Smooth muscle cell (in vitro differentiated cells): ENCODE results near the gene PIK3R2. TPM values are rescaled to one million over a fixed set of nuclear protein-coding genes. Genes with fewer than 3 reads are reported as not detected.

ENCODE experiments used
- DNase-seq: peaks from one replicate; lab custom pipeline; 2025; ENCODE audit not compliant: unreplicated experiment; lab: John Stamatoyannopoulos, UW
- H2AFZ ChIP-seq: fragments of 200-600 bp; sonication (generic); 2 replicates; pipeline ENCODE4 v1.6.0; 2016; ENCODE audit warnings: antibody characterized with exemption, low read depth, mild to moderate bottlenecking
- H3F3A ChIP-seq: fragments of 200-600 bp; sonication (generic); 2 replicates; pipeline ENCODE4 v1.6.0; 2017; ENCODE audit warnings: antibody characterized with exemption, low read depth
- H3K27ac ChIP-seq: fragments of 200-600 bp; sonication (generic); 2 replicates; pipeline ENCODE4 v1.5.1; 2016; ENCODE audit warnings: low read depth, mild to moderate bottlenecking
- H3K27me3 ChIP-seq: fragments of 200-600 bp; sonication (generic); 2 replicates; pipeline ENCODE4 v1.6.1; 2016; ENCODE audit warnings: low read depth, mild to moderate bottlenecking
- H3K36me3 ChIP-seq: fragments of 200-600 bp; sonication (generic); 2 replicates; pipeline ENCODE4 v1.5.1; 2016; ENCODE audit warnings: low read depth
- H3K4me1 ChIP-seq: fragments of 200-600 bp; sonication (generic); 2 replicates; pipeline ENCODE4 v1.5.1; 2016; ENCODE audit warnings: low read depth
- H3K4me2 ChIP-seq: fragments of 200-600 bp; sonication (generic); 2 replicates; pipeline ENCODE4 v1.6.0; 2016; ENCODE audit warnings: mild to moderate bottlenecking
- H3K4me3 ChIP-seq: fragments of 200-600 bp; sonication (generic); 2 replicates; pipeline ENCODE4 v1.5.1; 2016; ENCODE audit warnings: mild to moderate bottlenecking
- H3K79me2 ChIP-seq: fragments of 200-600 bp; sonication (generic); 2 replicates; pipeline ENCODE4 v1.6.0; 2016; ENCODE audit warnings: low read depth, mild to moderate bottlenecking
- H3K9ac ChIP-seq: fragments of 200-600 bp; sonication (generic); 2 replicates; pipeline ENCODE4 v1.6.0; 2016; ENCODE audit warnings: low read depth
- H3K9me3 ChIP-seq: fragments of 200-600 bp; sonication (generic); replicated peaks from 2 replicates; pipeline ENCODE4 v1.5.1; 2016; ENCODE audit warnings: low read depth
- H4K20me1 ChIP-seq: fragments of 200-600 bp; sonication (generic); 2 replicates; pipeline ENCODE4 v1.6.0; 2016; ENCODE audit warnings: low read depth
- CTCF ChIP-seq: fragments of 200-600 bp; sonication (generic); IDR thresholded peaks from 2 replicates; pipeline ENCODE4 v1.5.1; 2017; ENCODE audit warnings: borderline replicate concordance, mild to moderate bottlenecking, antibody characterized with exemption; ENCODE audit not compliant: insufficient read depth, poor library complexity, severe bottlenecking
- WGBS: methylation state at CpG from one replicate; pipeline ENCODE4 v1.1.7; 2016; ENCODE audit warnings: low lambda C conversion rate; 5-methylcytosine and 5-hydroxymethylcytosine counted together
- polyA plus RNA-seq: library from polyadenylated mRNA; unstranded; fragments of >200 nt; fragmentation: Nextera tagmentation; extraction: Ambion mirVana; gene quantifications from 2 replicates; pipeline ENCODE4 v1.2.1, GENCODE V29; 2016
- total RNA-seq: library from RNA; depleted of rRNA; stranded (reverse); fragments of >200 nt; gene quantifications from 2 replicates; pipeline ENCODE4 v1.2.3, GENCODE V29; 2014

PIK3R2 gene
- total and polyA plus RNA-seq, 2 experiments from 2014 or later, result 22.9 to 50.1 TPM

DNA sequence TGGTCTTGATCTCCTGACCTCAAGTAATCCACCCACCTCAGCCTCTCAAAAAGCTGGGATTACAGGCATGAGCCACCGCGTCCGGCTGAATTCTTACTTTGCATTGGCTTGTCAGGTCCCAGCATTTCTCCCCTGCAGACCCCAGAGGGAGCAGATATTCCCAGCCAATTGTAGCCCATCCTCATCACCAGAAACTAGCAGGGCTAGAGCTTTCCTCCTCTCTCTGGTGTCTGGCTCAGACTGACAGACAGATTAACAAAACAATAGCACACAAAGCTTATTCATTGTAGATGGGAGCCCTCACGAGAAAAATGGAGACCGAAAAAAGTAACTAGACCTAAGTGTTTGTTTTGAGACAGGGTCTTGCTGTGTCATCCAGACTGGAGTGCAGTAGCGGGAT is 32.6 kb downstream of the PIK3R2 start:
- Histone ChIP-seq H2AFZ (no peak overlapping the region), H3K9me3 (no peaks in the 10 kb centered on the region), H3K36me3 (no peaks in the 10 kb centered on the region), H3K79me2 (no peaks in the 10 kb centered on the region), H3K4me1 (no peaks in the 10 kb centered on the region), H3K4me2 (no peak overlapping the region), H3F3A (no peaks in the 10 kb centered on the region), H3K27ac (no peak overlapping the region), H3K4me3 (no peak overlapping the region), H3K9ac (no peak overlapping the region), H4K20me1 (no peaks in the 10 kb centered on the region), H3K27me3 (no peaks in the 10 kb centered on the region)
- no peak for TF ChIP-seq CTCF
- 62% methylated on average over 6 of the region's 6 CpGs for whole genome bisulfite sequencing
- no peak for DNase-seq

GRCh38 chr19:18190278-18190677 is 37.3 kb downstream of the PIK3R2 start:
- H3K4me3 ChIP-seq, result no peak overlapping the region
- H4K20me1 ChIP-seq, result no peaks in the 10 kb centered on the region
- H3K36me3 ChIP-seq, result no peaks in the 10 kb centered on the region
- no peak overlapping the region for H2AFZ ChIP-seq
- no peaks in the 10 kb centered on the region for H3K27me3 ChIP-seq
- H3K4me2 ChIP-seq, result no peak overlapping the region
- DNase-seq, result no peak
- H3K79me2 ChIP-seq, result no peaks in the 10 kb centered on the region
- no peak overlapping the region for H3K9ac ChIP-seq
- H3F3A ChIP-seq, result peaks cover 5% of the 10 kb centered on the region
- H3K27ac ChIP-seq, result no peak overlapping the region
- no peaks in the 10 kb centered on the region for H3K9me3 ChIP-seq
- H3K4me1 ChIP-seq, result peaks cover 8% of the 10 kb centered on the region
- 94% methylated on average over 4 of the region's 4 CpGs for WGBS
- TF ChIP-seq CTCF, result no peak

DNA sequence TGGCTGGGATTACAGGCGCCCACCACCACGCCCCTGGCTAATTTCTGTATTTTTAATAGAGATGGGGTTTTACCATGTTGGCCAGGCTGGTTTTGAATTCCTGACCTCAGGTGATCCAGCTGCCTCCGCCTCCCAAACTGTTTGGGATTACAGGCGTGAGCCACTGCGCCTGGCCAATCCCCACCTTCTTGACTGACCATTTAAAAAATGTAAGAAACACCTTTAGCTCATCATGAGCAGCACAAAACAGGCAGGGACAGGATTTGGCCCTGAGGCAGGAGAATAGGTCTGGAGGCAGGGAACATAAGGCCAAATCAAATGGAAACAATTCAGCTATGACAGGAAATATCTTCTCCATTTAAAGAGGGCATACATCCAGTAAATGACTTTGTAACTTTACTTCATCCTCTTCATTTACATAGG is 38.7 kb downstream of the PIK3R2 start:
- peaks cover 8% of the 10 kb centered on the region for H3K4me1 ChIP-seq

More for the DNA sequence above, 38.7 kb downstream of the PIK3R2 start:
- Histone ChIP-seq H3K9me3 (no peaks in the 10 kb centered on the region), H3K79me2 (no peaks in the 10 kb centered on the region), H3K36me3 (no peaks in the 10 kb centered on the region), H2AFZ (no peak overlapping the region), H3K9ac (no peak overlapping the region), H3K4me3 (peak overlapping the region; percentile 57), H3K27ac (peak overlapping the region; percentile 69), H4K20me1 (no peaks in the 10 kb centered on the region), H3K27me3 (no peaks in the 10 kb centered on the region), H3K4me2 (peak overlapping the region; percentile 83), H3F3A (peaks cover 5% of the 10 kb centered on the region)
- WGBS, result 82% methylated on average over 5 of the region's 5 CpGs
- no peak for DNase-seq
- TF ChIP-seq CTCF, result no peak
